Activated CD8-positive, alpha-beta memory T cell treated with anti-CD3 and anti-CD28 coated beads, Interleukin-2, amount 50 U/mL, for 4 hours (primary cell): ENCODE results near the gene SEMA3C.
"Not testable (repeated sequence)": the region's sequence is repeated elsewhere in the genome, so short reads cannot be mapped to it uniquely, and the experiment has no call there.

Experiments used
- DNase-seq: peaks from one replicate; pipeline ENCODE4 v3.0.0-alpha.2; 2020

Gene SEMA3C

GRCh38 chr7:80918909-80919721 lies at the start of gene SEMA3C:
SEMA3C (minus strand) TSS chr7:80919051; CDS start chr7:80916781, 2,270 bp downstream.
- DNase-seq, result no peak

DNA sequence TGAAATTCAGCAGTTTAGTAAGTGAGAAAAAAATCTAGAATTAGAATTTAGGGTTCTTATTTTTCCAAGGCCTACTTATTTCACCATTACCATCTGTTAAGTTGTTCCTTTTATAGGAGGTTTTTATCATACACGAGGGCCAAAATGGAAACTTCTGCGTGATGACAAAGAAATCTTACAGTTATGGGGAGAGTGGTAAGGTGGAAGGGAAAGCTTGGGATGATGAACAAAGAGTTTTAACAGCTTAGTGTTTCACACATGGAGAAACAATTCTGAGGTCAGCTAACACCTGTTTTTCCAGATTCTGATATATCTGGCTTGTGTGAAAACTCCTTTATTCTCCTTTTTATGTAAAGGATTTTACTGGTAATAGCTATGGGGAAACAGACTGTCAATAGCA lies 49.8 kb upstream of the SEMA3C start:
- no peak for DNase-seq

DNA sequence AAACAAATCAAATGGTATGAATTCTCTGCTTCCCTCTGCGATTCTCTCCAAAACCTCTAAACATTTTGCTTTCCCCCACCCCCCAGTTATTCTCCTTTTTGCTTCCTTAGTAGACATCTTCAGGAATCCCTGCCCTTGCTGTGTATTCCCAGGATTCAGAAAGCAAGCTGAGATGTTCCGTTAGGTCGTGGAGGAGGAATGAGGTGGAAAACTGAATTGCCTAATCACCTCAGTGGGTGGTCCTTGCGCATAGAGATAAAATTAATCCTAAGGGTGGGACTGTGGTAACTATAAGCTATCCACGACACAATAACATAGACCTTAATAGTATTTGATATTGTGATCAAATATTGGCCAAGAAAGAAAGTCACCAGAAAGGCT lies 49.1 kb upstream of the SEMA3C start:
- no peak for DNase-seq

DNA sequence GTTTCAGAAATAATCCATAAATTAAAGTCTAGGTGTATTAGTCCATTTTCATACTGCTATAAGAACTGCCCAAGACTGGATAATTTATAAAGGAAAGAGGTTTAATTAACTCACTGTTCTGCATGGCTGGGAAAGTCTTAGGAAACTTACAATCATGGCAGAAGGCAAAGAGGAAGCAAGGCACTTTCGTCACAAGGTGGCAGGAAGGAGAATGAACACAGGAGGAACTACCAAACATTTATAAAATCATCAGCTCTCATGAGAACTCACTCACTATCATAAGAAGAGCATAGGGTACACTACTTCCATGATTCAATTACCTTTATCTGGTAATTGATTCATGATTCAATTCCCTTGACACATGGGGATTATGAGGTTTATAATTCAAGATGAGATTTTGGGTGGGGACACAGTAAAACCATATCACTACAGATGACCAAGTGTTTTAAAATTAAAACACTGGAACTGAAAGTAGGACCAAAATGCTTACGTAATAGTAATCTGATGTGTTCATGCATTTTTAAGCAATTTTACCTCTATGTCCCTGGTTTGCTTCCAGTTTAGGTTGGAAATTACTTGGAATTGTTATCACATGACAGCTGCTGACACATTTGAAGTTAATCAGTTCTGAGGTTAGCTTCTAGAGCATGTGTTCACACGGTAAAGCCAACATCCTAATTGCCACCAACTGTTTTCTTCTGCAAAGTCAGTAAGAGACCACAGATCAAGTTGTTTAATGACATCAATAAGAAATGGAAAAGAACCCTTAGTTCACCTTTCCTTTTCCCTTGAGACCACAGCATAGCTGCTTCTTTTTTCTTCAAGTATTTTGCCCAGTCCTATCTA lies 48.4 kb upstream of the SEMA3C start:
- no peak for DNase-seq

DNA sequence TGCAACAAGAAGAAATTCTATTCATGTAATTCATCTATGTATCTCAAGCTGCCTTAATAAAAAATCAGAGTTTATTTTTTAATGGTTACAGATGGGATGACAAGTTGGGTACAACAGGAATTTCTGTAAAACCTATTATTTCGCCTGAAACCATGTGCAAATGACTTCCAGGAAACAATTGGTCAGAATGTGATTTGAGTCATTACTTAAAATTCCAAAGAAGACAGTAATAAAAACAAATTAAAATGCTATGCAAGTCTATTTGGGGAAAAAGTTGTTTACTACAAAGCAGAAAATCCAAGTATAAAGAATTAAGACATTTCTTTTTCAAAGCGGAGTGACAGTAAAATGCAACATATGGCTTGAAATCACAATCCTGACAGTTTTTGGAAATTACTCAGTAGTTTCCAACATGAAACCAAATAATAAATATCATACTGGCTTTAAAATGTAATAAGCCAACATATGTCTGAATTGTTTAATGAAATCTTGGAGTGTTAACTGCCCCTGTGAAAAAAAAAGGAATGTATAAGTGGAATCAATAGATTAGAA lies 41.5 kb upstream of the SEMA3C start:
- DNase-seq, result no peak

DNA sequence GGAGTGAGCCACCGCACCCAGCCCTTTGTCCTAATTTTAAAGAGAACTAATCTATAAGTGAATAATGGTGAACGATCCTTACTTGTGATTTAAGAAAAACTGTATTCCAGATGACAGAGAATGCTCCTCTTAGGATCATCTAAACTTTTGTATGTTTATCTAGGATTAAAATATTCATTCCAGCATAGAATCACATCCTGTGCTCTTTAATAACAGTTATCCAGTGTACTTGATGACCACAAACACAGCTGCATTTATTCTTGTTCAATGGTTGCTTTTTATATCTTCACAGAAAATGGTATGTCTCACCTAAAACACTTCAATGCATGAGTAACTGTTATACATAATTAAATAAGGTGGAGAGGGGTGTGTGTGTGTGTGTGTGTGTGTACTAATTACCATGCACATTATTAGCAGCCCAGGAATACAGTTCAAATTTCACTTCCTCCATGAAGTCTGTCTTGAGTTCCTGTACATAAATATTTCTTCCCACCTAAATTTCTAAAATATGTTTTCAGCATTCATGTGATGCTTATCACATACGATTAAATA lies 38.5 kb upstream of the SEMA3C start:
- DNase-seq, result no peak

DNA sequence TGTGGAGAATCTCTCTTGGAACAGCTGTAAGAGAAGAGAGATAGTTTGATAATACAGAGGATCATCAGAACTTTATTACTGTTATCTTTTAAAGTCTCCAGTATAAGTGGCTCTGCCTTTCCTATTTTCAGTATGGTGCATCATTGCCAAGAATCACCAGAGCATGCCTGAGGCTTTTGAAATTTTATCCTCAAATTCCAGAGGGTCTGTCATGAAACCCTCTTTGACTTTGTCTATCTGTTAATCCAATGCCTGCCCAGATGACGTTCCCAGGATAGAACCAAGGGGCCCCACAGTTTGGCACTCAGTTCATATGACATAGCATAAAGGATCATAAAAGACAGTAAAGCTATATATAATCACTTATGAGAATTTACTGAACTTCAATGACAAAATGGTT lies 35.3 kb upstream of the SEMA3C start:
- no peak for DNase-seq

GRCh38 chr7:80950550-80950967 lies 31.7 kb upstream of the SEMA3C start:
- DNase-seq, result no peak

GRCh38 chr7:80949449-80949848 lies 30.6 kb upstream of the SEMA3C start:
- no peak for DNase-seq

GRCh38 chr7:80946858-80947257 lies 28.0 kb upstream of the SEMA3C start:
- DNase-seq, result no peak

GRCh38 chr7:80945976-80946375 lies 27.1 kb upstream of the SEMA3C start:
- no peak for DNase-seq

GRCh38 chr7:80943342-80943741 lies 24.5 kb upstream of the SEMA3C start:
- DNase-seq, result no peak

GRCh38 chr7:80942261-80943041 lies 23.6 kb upstream of the SEMA3C start:
- DNase-seq, result no peak

GRCh38 chr7:80941208-80941758 lies 22.4 kb upstream of the SEMA3C start:
- no peak for DNase-seq

DNA sequence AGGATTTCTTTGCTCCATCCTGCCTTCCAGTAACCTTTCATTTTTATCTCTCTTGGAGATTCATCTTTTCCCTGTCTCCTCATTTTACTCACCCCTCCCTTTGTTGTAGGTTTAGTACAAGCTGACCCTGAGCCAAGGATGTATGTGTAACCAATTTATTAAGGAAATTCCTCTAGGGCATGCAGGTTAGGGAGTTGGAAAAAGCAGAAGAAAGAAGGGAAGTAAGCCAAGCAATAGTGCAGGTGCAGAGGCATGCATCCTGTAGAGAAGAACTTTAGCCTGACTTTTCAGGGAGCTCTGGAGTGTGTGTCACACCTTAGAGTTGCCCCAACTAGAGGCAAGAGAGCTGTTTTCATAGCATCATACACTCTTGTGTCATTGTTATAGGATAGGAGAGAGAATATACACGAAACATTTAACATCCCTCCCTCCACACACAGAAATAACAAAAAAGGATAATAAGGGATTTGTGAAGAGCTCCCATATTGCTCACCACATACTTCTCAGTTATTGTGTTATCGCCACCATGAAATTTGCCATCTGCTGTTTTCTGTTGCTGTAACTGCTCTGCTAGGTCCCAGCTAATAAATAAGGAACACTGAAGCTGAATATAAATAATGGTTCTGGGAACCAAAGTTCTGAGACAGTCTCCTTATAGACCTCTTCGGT lies 21.8 kb upstream of the SEMA3C start:
- no peak for DNase-seq

- DNase-seq, result no peak
Observed at GRCh38 chr7:80937336-80937735, 18.5 kb upstream of the SEMA3C start.

GRCh38 chr7:80935991-80936780 lies 17.3 kb upstream of the SEMA3C start:
- DNase-seq, result no peak

DNA sequence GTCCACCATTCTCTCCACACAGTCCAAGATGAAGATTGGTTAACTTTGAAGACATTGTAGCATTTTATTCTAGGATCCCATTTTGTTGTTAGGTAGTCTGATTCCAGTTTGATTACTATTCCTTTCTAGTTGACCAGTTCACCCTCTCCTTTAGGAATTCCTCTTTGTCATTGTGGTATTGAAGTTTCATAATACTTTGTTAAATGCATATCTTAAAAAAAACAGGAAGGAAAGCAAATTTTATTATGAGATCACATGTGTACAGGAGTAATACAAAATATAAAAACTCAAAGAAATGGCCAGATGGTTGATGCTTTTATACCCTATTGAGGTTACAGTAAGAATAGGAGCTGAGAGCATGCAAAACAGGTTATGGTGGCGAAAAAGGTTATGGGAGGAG lies 15.5 kb upstream of the SEMA3C start:
- DNase-seq, result no peak

DNA sequence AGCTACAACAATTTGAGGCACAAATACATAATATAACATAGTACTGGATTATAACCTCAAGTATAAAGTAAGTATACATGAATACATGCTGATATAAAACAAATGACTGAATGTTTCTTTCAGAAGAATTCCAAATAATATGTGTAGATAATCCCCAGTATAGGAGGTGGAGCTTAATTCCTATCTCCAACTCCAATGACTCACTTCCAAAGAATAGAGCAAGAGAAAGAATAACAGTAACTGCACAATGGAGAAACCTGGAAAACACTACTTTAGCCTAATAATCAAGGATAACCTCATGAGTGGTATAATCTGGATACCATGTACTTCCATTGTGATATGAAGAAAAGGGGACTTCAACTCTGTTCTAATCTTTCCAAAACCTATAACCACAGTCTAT lies 13.7 kb upstream of the SEMA3C start:
- DNase-seq, result no peak

DNA sequence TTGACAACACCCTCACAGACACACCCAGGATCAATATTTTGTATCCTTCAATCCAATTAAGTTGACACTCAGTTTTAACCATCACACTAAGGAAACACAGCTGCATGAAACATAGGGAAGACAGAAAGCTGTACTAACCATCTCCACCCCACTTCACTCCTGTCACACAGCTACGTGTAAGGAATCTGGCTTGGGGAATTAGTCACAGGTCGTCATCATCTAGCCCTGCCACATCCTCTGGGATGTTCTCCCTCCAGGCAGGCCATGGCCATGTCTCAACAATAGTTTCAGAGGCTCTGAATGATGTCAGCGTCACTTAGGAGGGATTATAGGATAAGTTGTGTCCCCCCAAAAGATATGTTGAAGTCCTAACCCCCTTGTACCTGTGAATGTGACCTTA lies 10.8 kb upstream of the SEMA3C start:
- no peak for DNase-seq

- DNase-seq, result not testable (repeated sequence)
Observed at GRCh38 chr7:80926955-80927354, 8.1 kb upstream of the SEMA3C start.
